GM12878 (cell line): ENCODE measurements around the gene RNF167. TPM values are rescaled to one million over a fixed set of nuclear protein-coding genes. Genes with fewer than 3 reads are reported as not detected.
A peak's percentile ranks its signal among the peaks of the same experiment; 100 is the strongest.

Experiments
- ATAC-seq: fragments of 200-7000 bp; cut with Tn5 transposase; 3 replicates; pipeline ENCODE4 v1.9.1; 2020; ENCODE audit warnings: mild to moderate bottlenecking, moderate library complexity
- BruUV-seq: library from RNA; stranded (reverse); fragments of 400-500 nt; replicated peaks from 2 replicates; lab custom pipeline; 2021; lab: Mats Ljungman, UMichigan
- CTCF ChIA-PET: fragments of 300-600 bp; sonication (Branson Sonifier 250); formaldehyde crosslinking; extraction: SDS; loops from one replicate; lab custom pipeline; 2021; ENCODE audit warnings: inconsistent platforms; lab: Yijun Ruan, JAX
- POLR2A ChIA-PET: fragments of 350-600 bp; formaldehyde crosslinking; extraction: SDS; loops from one replicate; lab custom pipeline; 2021; ENCODE audit warnings: inconsistent platforms; lab: Charles Lee
- RAD21 ChIA-PET: fragments of 300-600 bp; sonication (Branson Sonifier 250); formaldehyde crosslinking; loops from one replicate; lab custom pipeline; 2023; ENCODE audit warnings: antibody characterized with exemption; ENCODE audit not compliant: unreplicated experiment; lab: Charles Lee
- SMC1A ChIA-PET: fragments of 300-600 bp; sonication (Branson Sonifier 250); formaldehyde crosslinking; loops from one replicate; lab custom pipeline; 2023; ENCODE audit not compliant: unreplicated experiment, uncharacterized antibody; lab: Charles Lee
- DNase-seq: peaks from one replicate; pipeline ENCODE4 v3.0.0-alpha.2; 2011; ENCODE audit warnings: low read depth, low spot score
- FAIRE-seq: peaks from 3 replicates; lab custom pipeline; 2011; peaks lifted over from hg19 to GRCh38; lab: Jason Lieb, UNC
- H2AFZ ChIP-seq: 2 replicates; pipeline ENCODE4 v1.6.0; 2011; ENCODE audit warnings: low read depth, low read length, control low read depth; ENCODE audit not compliant: control insufficient read depth
- H3K27ac ChIP-seq: 2 replicates; pipeline ENCODE4 v1.5.1; 2011; ENCODE audit warnings: control low read depth; ENCODE audit not compliant: control insufficient read depth, insufficient read depth
- H3K27me3 ChIP-seq, 2 experiments: replicated peaks in 1 of 2; 2 replicates each; pipeline versions ENCODE4 v1.6.0 to v1.6.1; 2011; ENCODE audit warnings: low read length in 1 of 2; ENCODE audit not compliant: control insufficient read depth in 2 of 2, insufficient read depth in 2 of 2
- H3K36me3 ChIP-seq, 2 experiments: 2 replicates each; pipeline ENCODE4 v1.5.1; 2011; ENCODE audit warnings: low read length in 1 of 2; ENCODE audit not compliant: control insufficient read depth in 2 of 2, insufficient read depth in 2 of 2
- H3K4me1 ChIP-seq: 2 replicates; pipeline ENCODE4 v1.6.1; 2011; ENCODE audit warnings: mild to moderate bottlenecking, low read length, moderate library complexity, mixed read lengths; ENCODE audit not compliant: control insufficient read depth, insufficient read depth
- H3K4me2 ChIP-seq: 2 replicates; pipeline ENCODE4 v1.6.0; 2011; ENCODE audit warnings: control low read depth; ENCODE audit not compliant: control insufficient read depth, insufficient read depth
- H3K4me3 ChIP-seq: fragments of 200-600 bp; sonication (generic); 2 replicates; pipeline ENCODE4 v1.5.1; 2016
- H3K79me2 ChIP-seq: 2 replicates; pipeline ENCODE4 v1.6.0; 2011; ENCODE audit warnings: low read length; ENCODE audit not compliant: control insufficient read depth, insufficient read depth
- H3K9ac ChIP-seq: 2 replicates; pipeline ENCODE4 v1.8.0; 2011; ENCODE audit warnings: low read length, control low read depth, mixed read lengths; ENCODE audit not compliant: control insufficient read depth, insufficient read depth
- H3K9me3 ChIP-seq: replicated peaks from 3 replicates; pipeline ENCODE4 v1.5.1; 2011; ENCODE audit warnings: mild to moderate bottlenecking, low read length; ENCODE audit not compliant: control insufficient read depth, insufficient read depth
- H4K20me1 ChIP-seq: 2 replicates; pipeline ENCODE4 v1.6.0; 2011; ENCODE audit not compliant: control insufficient read depth, insufficient read depth
- ATF7 ChIP-seq: fragments of 450-650 bp; IDR thresholded peaks from 2 replicates; pipeline ENCODE4 v1.6.1; 2016; ENCODE audit warnings: low read depth, mild to moderate bottlenecking
- CREB1 ChIP-seq: IDR thresholded peaks from 2 replicates; pipeline ENCODE4 v1.6.1; 2012; ENCODE audit warnings: low read depth, mild to moderate bottlenecking, inconsistent platforms
- EZH2 ChIP-seq: IDR thresholded peaks from 2 replicates; pipeline ENCODE4 v1.6.1; 2012; ENCODE audit warnings: low read depth, mild to moderate bottlenecking, control low read depth, inconsistent platforms, low read length, borderline replicate concordance; ENCODE audit not compliant: control insufficient read depth
- HDAC6 ChIP-seq: fragments of 200-600 bp; sonication (generic); IDR thresholded peaks from one replicate; pipeline ENCODE4 v1.8.0; 2017; ENCODE audit warnings: antibody characterized with exemption; ENCODE audit not compliant: unreplicated experiment
- IKZF1 ChIP-seq: fragments of 450-650 bp; conservative IDR thresholded peaks from 2 replicates; pipeline ENCODE4 v1.6.1; 2017; ENCODE audit warnings: antibody characterized with exemption, mild to moderate bottlenecking
- NBN ChIP-seq: fragments of 450-650 bp; IDR thresholded peaks from 2 replicates; pipeline ENCODE4 v1.6.1; 2016
- NR2C1 ChIP-seq: fragments of 450-650 bp; IDR thresholded peaks from 2 replicates; pipeline ENCODE4 v1.6.1; 2017; ENCODE audit warnings: antibody characterized with exemption, mild to moderate bottlenecking, moderate library complexity
- TCF3 ChIP-seq: IDR thresholded peaks from 2 replicates; pipeline ENCODE4 v1.6.1; 2012; ENCODE audit warnings: low read depth, mild to moderate bottlenecking, low read length, borderline replicate concordance; ENCODE audit not compliant: insufficient read depth
- USF2 ChIP-seq: IDR thresholded peaks from 2 replicates; pipeline ENCODE4 v1.6.1; 2011; ENCODE audit warnings: low read depth, low read length, improper control_type of control experiment, borderline replicate concordance
- ZBED1 ChIP-seq: IDR thresholded peaks from 2 replicates; pipeline ENCODE4 v1.6.1; 2016; ENCODE audit warnings: borderline replicate concordance
- ZSCAN29 ChIP-seq: fragments of 450-650 bp; IDR thresholded peaks from 2 replicates; pipeline ENCODE4 v1.6.1; 2017; ENCODE audit warnings: mild to moderate bottlenecking, moderate library complexity
- WGBS: methylation state at CpG from one replicate; pipeline ENCODE4 v1.1.6; 2016; ENCODE audit warnings: low lambda C conversion rate; ENCODE audit not compliant: insufficient replicate concordance, insufficient coverage; ENCODE audit errors: missing lambda C conversion rate; 5-methylcytosine and 5-hydroxymethylcytosine counted together
- in situ Hi-C: fragments of 300-500 bp; cut with MboI; formaldehyde crosslinking; loops from 9 replicates; pipeline ENCODE4 v1.14.3; 2018; ENCODE audit warnings: mixed read lengths
- intact Hi-C: fragments of 100-400 bp; cut with micrococcal nuclease; formaldehyde crosslinking; loops from one replicate; pipeline ENCODE4 v1.14.2; 2022; ENCODE audit not compliant: unreplicated experiment
- polyA plus RNA-seq, 11 experiments: library from polyadenylated mRNA; depleted of rRNA in 4 of 11; unstranded in 6 of 11; stranded (reverse) in 5 of 11; fragments of >200 nt; fragmentation: Nextera tagmentation in 4 of 11; fragmentation: Illumina TruSeq in 1 of 11; extraction: Ambion mirVana in 4 of 11; extraction: Trizol in 1 of 11; gene quantifications; 1 replicate in 1 of 11; 2 replicates in 10 of 11; pipeline versions ENCODE4 v1.2.1 to v1.2.3, GENCODE V29; 2011 to 2016; ENCODE audit warnings: inconsistent platforms in 2 of 11, missing spikeins in 2 of 11, low read depth in 1 of 11
- total RNA-seq, 4 experiments: library from RNA; depleted of rRNA in 3 of 4; stranded (reverse); fragments of >200 nt in 3 of 4; fragmentation: Illumina TruSeq in 1 of 4; extraction: Trizol in 1 of 4; gene quantifications; 2 replicates each; pipeline versions ENCODE4 v1.2.1 to v1.2.3, GENCODE V29; 2013 to 2021
- TF ChIP-seq, protein P1 (sequence below): fragments of 450-650 bp; IDR thresholded peaks from 2 replicates; pipeline ENCODE4 v1.6.1; 2014; ENCODE audit warnings: mild to moderate bottlenecking

The RNF167 gene
- total and polyA plus RNA-seq, 10 of the 15 experiments (the other 5 are each of a cell fraction or from before 2014, with no cell fraction given) = 33.6 to 147 (median 57.6) TPM

GRCh38 chr17:4901108-4901647 is 38.9 kb upstream of the RNF167 start:
- BruUV-seq = no TSS peak
- FAIRE-seq (no peak), DNase-seq (no peak), ATAC-seq (no peak)
- SMC1A ChIA-PET = no interaction called here
- H4K20me1 ChIP-seq = no peaks in the 10 kb centered on the region
- H3K79me2 ChIP-seq = no peaks in the 10 kb centered on the region
- RAD21 ChIA-PET = interaction anchor here (0.9 kb wide), 1 partner anchor 191 kb away, joined by 5 read pairs; the partner anchor contains the start of gene ARRB2
- H3K36me3 ChIP-seq = peaks cover 0 to 1% of the 10 kb centered on the region in 2 experiments; a peak in 3 of 4 replicates
- POLR2A ChIA-PET = interaction anchor here (0.6 kb wide), 2 partner anchors 17 to 62 kb away, joined by 5 to 6 read pairs; no protein-coding TSS in a partner anchor
- intact Hi-C loops (loop anchor here (5.0 kb wide), 1 partner anchor 169 kb away; the partner anchor contains the start of gene MED11), in situ Hi-C loops (no loop called here)
- H3K4me1 ChIP-seq = peaks cover 20% of the 10 kb centered on the region
- no peak overlapping the region for H2AFZ ChIP-seq
- CTCF ChIA-PET = interaction anchor here (0.7 to 3.0 kb wide), 4 partner anchors 8 to 161 kb away, joined by 3 to 11 read pairs (median 6); partner anchors contain the start of gene SPAG7
- H3K27me3 ChIP-seq = no peaks in the 10 kb centered on the region; a peak in 2 of 4 replicates
- TF ChIP-seq EZH2 = no peak
- no peak for TF ChIP-seq USF2
- TF ChIP-seq CREB1 = no peak
- TF ChIP-seq HDAC6 = no peak
- TF ChIP-seq ZBED1 = no peak
- TF ChIP-seq TCF3 = no peak
- TF ChIP-seq ATF7 = no peak
- no peak for TF ChIP-seq NBN
- TF ChIP-seq NR2C1 = no peak
- TF ChIP-seq, protein P1, sequence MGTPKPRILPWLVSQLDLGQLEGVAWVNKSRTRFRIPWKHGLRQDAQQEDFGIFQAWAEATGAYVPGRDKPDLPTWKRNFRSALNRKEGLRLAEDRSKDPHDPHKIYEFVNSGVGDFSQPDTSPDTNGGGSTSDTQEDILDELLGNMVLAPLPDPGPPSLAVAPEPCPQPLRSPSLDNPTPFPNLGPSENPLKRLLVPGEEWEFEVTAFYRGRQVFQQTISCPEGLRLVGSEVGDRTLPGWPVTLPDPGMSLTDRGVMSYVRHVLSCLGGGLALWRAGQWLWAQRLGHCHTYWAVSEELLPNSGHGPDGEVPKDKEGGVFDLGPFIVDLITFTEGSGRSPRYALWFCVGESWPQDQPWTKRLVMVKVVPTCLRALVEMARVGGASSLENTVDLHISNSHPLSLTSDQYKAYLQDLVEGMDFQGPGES = no peak
- TF ChIP-seq IKZF1 = no peak
- TF ChIP-seq ZSCAN29 = no peak
- no peak overlapping the region for H3K4me3 ChIP-seq
- no peaks in the 10 kb centered on the region; the same call in 2 of the 3 replicates for H3K9me3 ChIP-seq
- peak overlapping the region; percentile 91; the same call in 1 of the 2 replicates for H3K4me2 ChIP-seq
- H3K27ac ChIP-seq = no peak overlapping the region
- no peak overlapping the region for H3K9ac ChIP-seq
- WGBS = 49% methylated on average over 37 of the region's 37 CpGs
